NCI-H345 (cell line): ENCODE data around the gene XRN1.
A peak's percentile ranks its signal among the peaks of the same experiment; 100 is the strongest.
"Not testable (repeated sequence)": the region's sequence is repeated elsewhere in the genome, so short reads cannot be mapped to it uniquely, and the experiment has no call there.

Experiments used
- DNase-seq: peaks from one replicate; lab custom pipeline; 2025; lab: John Stamatoyannopoulos, UW

XRN1 gene

DNA sequence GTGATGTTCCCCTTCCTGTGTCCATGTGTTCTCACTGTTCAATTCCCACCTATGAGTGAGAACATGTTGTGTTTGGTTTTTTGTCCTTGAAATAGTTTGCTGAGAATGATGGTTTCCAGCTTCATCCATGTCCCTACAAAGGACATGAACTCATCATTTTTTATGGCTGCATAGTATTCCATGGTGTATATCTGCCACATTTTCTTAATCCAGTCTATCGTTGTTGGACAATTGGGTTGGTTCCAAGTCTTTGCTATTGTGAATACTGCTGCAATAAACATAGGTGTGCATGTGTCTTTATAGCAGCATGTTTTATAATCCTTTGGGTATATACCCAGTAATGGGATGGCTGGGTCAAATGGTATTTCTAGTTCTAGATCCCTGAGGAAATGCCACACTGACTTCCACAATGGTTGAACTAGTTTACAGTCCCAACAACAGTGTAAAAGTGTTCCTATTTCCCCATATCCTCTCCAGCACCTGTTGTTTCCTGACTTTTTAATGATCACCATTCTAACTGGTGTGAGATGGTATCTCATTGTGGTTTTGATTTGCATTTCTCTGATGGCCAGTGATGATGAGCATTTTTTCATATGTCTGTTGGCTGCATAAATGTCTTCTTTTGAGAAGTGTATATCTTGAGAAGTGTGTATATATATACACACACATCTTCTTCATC, 123.4 kb downstream of the XRN1 start:
- DNase-seq = not testable (repeated sequence)

- DNase-seq = no peak
Measured at GRCh38 chr3:142319912-142320311, 127.9 kb downstream of the XRN1 start.

DNA sequence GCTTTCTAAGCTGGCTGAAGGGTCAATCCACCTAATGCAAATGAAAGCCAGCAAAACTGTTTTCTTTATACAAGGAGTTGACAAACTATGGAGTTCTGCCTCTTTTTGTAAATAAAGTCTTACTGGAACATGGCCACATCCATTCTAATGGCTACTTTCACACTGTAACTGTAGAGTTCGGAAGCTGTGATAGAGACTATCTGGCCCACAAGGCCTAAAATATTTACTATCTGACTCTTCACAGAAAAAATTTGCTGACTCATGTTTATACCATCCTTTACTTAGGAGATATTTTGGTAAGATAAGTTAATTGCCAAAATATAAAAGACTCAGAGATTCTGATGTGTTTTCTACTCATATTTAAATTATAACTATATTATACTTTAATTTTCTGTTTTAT, 128.7 kb downstream of the XRN1 start:
- no peak for DNase-seq

- DNase-seq = no peak
Measured at GRCh38 chr3:142318331-142318730, 129.5 kb downstream of the XRN1 start.

- DNase-seq = not testable (repeated sequence)
Measured at GRCh38 chr3:142315978-142316388, 131.9 kb downstream of the XRN1 start.

GRCh38 chr3:142315083-142315482, 132.8 kb downstream of the XRN1 start:
- no peak for DNase-seq

GRCh38 chr3:142310439-142310838, 137.4 kb downstream of the XRN1 start:
- no peak for DNase-seq

- DNase-seq = not testable (repeated sequence)
Measured at GRCh38 chr3:142302847-142303246, 145.0 kb downstream of the XRN1 start.

- no peak for DNase-seq
Measured at GRCh38 chr3:142298626-142299025, 149.2 kb downstream of the XRN1 start.

GRCh38 chr3:142296507-142296906, 151.3 kb downstream of the XRN1 start:
- no peak for DNase-seq

DNA sequence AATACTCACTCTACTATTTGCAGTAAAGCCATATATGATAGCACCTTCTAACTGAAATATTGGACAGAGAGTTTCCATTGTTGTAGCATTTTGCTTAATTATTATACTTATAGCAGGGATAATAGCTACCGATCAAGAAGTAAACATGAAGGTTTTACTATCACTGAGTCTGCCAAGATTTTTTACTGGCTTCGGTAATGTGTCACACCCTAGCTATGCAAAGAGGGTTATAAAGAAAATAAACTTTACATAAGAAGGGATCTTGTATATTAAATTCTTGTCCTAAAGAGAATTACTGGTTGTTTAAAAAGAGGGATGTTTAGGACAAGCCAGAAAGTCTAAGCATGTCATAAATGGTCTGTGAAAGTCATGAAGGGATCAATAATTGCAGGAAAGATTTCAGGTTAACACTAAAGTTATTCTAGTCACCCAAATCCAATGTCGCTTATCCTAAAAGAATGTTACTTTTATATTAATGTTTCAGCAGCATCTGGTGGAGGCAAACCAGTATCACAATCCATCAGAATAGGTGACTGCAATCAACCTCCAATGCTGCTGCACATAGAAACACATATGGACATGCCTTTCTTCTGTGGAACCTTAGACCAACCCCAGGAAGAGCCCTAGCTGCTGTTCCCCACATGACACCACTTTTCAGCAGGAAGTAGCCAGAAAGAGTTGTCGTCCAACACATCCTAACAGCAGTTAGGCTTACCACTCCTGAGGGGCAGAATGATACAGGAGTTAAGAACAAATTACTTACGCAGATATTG, 159.8 kb downstream of the XRN1 start:
- DNase-seq = no peak

GRCh38 chr3:142285083-142285517, 162.7 kb downstream of the XRN1 start:
- DNase-seq = no peak

DNA sequence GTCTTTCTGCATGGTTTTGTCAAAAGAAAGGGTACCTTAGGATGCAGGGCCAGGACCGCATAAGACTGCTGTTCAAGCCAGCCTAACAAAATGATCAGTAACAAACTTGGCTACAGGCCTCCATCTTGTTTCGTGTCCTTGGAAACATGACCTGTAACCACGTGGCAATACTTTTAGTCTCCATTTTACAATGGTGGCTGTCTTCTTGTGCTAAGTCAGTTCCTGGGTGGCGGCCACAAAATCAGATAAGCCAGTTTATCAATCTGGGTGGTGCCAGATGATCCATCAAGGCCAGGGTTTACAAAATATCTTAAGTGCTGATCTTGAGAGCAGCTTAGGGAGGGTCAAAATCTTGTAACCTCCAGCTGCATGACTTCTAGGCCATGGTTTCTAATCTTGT, 165.3 kb downstream of the XRN1 start:
- DNase-seq = no peak

- no peak for DNase-seq
Measured at GRCh38 chr3:142281474-142281873, 166.4 kb downstream of the XRN1 start.

DNA sequence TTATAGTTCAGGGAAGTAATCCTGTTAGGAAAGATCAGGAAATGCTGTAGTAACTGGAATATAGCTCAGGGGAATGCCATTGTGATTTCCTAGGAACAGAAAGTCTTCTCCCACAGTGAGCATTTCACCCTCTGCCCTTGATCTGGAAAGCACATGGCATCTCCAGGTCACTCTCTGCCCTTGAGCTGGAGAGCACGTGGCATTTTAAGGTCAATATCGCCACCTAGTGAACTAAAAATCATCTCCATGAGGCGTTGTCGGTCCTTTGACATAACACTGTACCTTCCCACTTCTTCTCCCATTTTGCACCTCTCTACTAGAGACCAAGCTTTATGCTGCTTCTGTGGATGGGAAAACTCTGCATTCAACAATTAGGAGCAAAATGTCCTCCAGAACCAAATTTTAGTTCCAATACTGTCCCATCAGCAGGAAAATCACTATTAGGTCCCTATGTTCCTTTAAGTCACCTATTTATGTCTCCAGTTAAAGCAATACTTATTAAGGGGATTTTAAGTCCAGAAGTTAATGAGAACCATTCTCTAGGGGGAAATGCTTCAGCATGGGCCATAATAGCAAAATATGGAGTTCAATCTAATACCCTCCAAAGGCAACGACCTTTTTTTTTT, 167.8 kb downstream of the XRN1 start:
- peak; percentile 65 for DNase-seq

DNA sequence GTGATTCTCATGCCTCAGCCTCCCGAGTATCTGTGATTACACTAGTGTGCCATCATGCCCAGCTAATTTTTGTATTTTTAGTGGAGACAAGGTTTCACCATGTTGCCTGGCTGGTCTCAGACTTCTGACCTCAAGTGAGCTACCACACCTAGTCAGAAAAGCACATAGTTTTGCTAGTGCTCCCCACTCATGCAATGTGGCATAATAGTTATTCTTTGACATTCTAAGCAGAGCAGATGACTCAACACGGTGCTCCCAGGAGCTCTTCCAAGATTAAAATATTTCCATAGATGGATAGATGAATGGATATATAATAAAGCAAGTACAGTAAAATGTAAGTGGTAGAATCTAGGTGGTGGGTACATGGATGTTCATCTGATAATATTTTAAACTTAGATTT, 169.4 kb downstream of the XRN1 start:
- no peak for DNase-seq

GRCh38 chr3:142276781-142277180, 171.1 kb downstream of the XRN1 start:
- no peak for DNase-seq

DNA sequence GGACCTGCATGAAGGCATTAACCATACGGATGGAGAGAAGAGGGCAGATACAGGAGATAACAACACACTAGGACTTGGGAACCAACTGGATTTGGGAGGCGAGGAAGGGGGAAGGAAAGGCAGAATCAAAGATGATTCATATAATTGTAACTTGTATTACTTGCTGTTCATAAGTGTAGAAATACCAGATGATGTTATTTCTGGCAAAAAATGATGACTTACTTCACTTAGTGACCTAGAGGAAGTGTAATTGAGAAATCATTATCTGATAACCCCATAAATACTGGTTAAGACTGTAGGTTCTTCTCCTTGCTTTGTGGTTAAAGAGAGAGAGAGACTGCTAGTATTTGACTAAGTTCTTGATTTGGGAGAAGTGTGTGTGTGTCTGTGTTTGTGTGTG, 172.0 kb downstream of the XRN1 start:
- no peak for DNase-seq

GRCh38 chr3:142274908-142275307, 172.9 kb downstream of the XRN1 start:
- no peak for DNase-seq

DNA sequence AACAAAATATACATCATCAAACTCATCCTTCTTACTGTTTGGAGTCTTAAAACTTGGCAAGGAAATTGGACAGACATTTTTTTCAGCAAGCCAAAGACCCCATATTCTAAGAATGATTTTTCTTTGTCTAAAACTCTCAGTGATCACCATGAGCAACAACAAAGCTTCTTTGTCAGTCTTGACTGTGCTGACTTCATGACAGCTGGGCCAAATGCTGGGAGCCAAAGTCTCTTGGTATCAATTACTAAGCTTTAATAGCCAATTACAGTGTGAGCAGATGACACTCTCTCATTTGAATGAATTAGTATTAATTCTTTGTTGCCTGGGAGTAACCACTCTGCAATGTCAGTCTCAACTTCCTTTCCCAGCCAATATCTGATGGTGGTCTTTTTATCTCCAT, 174.3 kb downstream of the XRN1 start:
- no peak for DNase-seq

GRCh38 chr3:142272200-142272891, 175.5 kb downstream of the XRN1 start:
- no peak for DNase-seq

DNA sequence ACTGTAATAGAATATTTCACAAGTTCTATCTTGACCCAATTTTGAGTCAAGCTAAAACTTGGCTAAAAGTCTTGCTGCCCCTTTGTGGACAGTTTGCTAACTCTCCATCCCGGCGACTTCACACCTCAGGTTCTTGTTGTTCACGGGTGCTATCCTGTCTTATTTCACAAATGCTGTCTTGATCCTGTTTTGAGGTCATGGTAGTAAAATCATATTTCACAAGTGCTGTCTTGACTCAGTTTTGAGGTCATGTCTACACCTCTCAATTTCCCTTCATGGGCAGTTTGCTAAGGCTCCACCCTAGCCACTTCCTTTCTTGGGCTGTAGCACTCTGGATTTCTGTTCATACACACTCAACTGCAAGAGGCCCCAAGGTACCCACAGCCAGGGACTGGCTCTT, 177.4 kb downstream of the XRN1 start:
- no peak for DNase-seq

DNA sequence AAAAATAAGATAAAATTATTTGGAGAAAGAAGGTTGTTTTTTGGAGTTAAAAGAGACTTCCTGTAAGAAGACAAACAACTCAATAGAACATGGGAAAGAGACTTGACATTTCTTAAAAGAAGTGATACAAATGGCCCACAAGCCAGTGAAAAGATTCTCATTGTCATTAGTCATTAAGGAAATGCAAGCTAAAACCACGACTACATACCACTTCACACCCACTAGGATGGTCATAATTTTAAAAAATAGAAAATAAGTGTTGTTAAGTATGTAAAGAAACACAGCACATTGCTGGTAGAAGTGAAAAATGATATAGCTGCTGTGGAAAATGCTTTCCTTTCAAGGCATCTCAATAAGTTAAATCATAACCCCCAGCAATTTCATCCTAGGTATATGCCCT, 178.1 kb downstream of the XRN1 start:
- no peak for DNase-seq
